Coronary artery (tissue), 2 donors: Measurements from ENCODE around the gene RFC3.
"Not testable (repeated sequence)": the region's sequence is repeated elsewhere in the genome, so short reads cannot be mapped to it uniquely, and the experiment has no call there.

Source experiments
- DNase-seq: peaks from one replicate; pipeline ENCODE4 v3.0.0-alpha.2; 2017; ENCODE audit warnings: low spot score
- H3K27ac ChIP-seq, 2 donors: fragments of 200-600 bp; sonication (generic); one replicate each; pipeline ENCODE4 v1.5.1; 2016 to 2019
- H3K4me3 ChIP-seq: fragments of 200-600 bp; sonication (generic); 2 replicates; pipeline ENCODE4 v1.5.1; 2016; ENCODE audit warnings: mild to moderate bottlenecking, moderate library complexity
- TF ChIP-seq, protein P1 (sequence below): fragments of 200-600 bp; sonication (generic); IDR thresholded peaks from one replicate; pipeline ENCODE4 v1.5.1; 2019; ENCODE audit warnings: antibody characterized with exemption

Gene RFC3, protein sequence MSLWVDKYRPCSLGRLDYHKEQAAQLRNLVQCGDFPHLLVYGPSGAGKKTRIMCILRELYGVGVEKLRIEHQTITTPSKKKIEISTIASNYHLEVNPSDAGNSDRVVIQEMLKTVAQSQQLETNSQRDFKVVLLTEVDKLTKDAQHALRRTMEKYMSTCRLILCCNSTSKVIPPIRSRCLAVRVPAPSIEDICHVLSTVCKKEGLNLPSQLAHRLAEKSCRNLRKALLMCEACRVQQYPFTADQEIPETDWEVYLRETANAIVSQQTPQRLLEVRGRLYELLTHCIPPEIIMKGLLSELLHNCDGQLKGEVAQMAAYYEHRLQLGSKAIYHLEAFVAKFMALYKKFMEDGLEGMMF

GRCh38 chr13:33817901-33818706 is at the start of gene RFC3:
Gene RFC3 (plus strand): TSS chr13:33818149. CDS start chr13:33818179, 30 bp downstream.
- TF ChIP-seq, protein P1, sequence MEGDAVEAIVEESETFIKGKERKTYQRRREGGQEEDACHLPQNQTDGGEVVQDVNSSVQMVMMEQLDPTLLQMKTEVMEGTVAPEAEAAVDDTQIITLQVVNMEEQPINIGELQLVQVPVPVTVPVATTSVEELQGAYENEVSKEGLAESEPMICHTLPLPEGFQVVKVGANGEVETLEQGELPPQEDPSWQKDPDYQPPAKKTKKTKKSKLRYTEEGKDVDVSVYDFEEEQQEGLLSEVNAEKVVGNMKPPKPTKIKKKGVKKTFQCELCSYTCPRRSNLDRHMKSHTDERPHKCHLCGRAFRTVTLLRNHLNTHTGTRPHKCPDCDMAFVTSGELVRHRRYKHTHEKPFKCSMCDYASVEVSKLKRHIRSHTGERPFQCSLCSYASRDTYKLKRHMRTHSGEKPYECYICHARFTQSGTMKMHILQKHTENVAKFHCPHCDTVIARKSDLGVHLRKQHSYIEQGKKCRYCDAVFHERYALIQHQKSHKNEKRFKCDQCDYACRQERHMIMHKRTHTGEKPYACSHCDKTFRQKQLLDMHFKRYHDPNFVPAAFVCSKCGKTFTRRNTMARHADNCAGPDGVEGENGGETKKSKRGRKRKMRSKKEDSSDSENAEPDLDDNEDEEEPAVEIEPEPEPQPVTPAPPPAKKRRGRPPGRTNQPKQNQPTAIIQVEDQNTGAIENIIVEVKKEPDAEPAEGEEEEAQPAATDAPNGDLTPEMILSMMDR = no peak
- peak within 1 kb of the TSS; percentile 58 to 71 for H3K27ac ChIP-seq

DNA sequence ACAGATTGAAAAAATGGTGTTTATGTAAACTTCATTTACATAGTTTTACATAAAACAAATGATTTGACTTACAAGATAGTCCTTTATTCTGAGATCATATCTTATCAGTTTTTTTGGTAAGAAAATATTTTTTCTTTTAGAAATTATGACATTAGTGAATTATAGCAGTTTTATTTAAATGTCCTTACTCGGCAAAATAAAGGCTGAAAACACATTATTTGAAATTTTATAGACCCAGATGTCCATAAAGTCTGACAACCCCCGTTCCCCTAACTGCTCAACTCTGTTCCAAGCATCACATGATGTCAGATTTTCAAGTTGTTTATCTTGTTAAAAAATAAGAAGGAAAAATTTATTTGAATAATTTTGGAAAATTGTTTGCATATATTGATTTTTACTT is 46.7 kb upstream of the RFC3 start:
- no peak overlapping the region for H3K27ac ChIP-seq
- DNase-seq = no peak
- TF ChIP-seq, protein P1 = no peak
- H3K4me3 ChIP-seq = no peak overlapping the region

More at GRCh38 chr13:33817901-33818706, at the start of gene RFC3:
- H3K4me3 ChIP-seq = peak within 1 kb of the TSS; percentile 83
- DNase-seq = peak; percentile 93

- TF ChIP-seq, protein P1 = no peak
- H3K27ac ChIP-seq = no peak overlapping the region
- no peak overlapping the region for H3K4me3 ChIP-seq
- no peak for DNase-seq
Observed at GRCh38 chr13:33773790-33774462, 44.0 kb upstream of the RFC3 start.

GRCh38 chr13:33775339-33776108 is 42.4 kb upstream of the RFC3 start:
- no peak overlapping the region for H3K4me3 ChIP-seq
- TF ChIP-seq, protein P1 = no peak
- DNase-seq = no peak
- no peak overlapping the region for H3K27ac ChIP-seq

GRCh38 chr13:33776239-33776881 is 41.6 kb upstream of the RFC3 start:
- no peak overlapping the region for H3K4me3 ChIP-seq
- no peak overlapping the region for H3K27ac ChIP-seq
- DNase-seq = no peak
- TF ChIP-seq, protein P1 = no peak

DNA sequence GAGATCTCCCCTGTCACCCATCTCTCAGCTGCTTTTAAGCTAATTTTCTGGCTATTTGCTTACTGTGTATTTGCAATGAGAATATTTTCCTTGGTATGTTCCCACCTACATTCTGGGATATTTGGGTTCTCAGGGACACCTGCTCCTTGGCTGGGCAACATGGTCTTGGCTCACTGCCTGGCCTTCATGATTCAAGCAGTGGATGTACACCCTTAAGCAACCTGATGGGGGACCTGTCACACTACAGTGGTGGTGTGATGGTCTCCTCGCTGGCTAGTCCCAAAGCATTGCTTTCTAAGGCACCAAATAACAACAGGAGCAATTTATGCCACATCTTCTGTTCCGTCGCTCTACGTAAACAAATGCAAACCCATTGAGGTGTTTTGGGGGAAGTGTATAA is 35.3 kb upstream of the RFC3 start:
- H3K4me3 ChIP-seq = no peak overlapping the region
- no peak for DNase-seq
- TF ChIP-seq, protein P1 = no peak
- H3K27ac ChIP-seq = no peak overlapping the region

GRCh38 chr13:33783212-33783611 is 34.7 kb upstream of the RFC3 start:
- H3K4me3 ChIP-seq, DNase-seq, H3K27ac ChIP-seq: not testable (repeated sequence)
